Anterior cingulate cortex (tissue), 58 donors: ENCODE results near the gene CCDC85C.

Experiments
- DNase-seq, 58 donors: peaks; one replicate each; lab custom pipeline; 2025; lab: John Stamatoyannopoulos, UW

Gene CCDC85C

DNA sequence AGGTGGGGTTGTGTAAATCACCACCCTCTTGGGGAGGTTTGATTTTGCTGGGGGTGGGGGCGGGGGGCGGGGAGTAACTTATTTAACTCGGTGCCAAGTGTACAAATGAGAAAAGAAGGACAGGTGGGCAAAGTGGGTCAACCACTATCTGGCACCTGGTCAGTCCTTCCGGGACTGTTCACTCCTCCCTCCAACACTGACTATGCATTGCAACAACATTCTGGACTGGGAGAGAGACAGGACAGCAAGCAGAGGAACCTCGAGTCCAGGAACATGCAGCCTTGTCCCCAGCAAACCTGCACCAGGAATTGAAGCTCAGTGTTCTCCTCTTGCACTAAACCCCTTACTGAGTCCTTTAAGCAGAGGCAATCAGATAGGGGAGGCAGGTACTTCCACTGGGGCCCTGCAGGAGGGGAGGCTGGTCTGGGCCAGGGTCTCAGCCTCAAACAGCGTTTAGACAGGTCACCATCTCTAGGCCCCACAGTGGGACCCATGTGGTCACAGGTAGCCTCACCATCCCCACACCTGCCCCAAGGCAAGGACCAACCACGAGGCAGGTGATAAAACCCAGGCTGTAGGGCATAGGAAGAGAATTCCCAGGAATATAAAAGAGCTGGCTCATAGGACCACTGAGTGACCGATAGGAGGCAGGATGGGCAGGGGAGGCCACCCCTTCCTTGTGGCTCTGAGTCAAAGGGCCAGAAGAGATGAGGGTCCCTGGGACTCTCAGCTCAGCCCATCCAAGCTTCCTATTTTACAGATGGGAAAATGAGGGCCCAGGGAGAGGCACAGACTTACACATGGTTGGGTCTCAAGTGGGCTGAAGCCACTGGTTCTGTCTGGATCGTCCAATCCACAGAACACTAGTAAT lies 9.8 kb downstream of the CCDC85C start:
- DNase-seq: no peak

DNA sequence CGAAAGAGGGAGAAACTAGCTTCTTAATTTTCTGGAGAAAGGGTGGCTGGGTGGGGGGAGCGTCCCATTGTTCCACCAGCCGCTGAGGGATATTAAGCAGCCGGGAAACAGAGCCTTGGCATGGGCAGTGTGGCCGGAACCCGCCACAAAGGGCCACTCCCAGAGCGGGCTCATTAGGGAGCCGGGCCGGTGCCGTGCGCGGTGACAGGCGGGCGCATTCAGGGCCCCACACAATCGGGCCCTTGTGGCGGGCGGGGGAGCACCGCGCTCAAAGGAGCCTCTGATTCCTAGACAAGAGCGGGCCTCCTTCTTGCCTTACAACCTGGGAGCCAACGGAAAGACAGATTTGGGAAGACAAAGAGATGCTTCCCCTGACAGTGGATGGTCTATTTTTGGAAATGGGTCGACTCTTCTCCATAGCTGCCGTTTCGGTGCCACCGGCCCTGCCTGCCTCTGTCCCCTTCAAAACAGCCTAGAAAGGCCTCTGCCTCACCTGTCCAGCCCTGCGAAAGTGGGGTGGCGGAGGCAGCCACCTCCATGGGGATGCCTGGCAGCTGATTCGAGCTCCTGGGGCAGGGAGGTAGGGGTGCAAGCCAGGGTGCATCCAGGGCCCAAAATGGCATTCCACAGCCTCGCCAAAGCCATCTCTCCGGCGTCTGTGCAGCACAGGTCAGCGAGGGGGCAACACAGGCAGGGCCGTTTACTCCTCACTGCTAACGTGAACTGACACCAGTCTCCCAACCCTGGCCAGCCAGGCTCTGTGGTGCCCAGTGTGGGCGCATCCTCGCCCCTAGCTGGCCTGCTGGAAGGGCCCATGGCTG lies 10.9 kb downstream of the CCDC85C start:
- DNase-seq: peak in 39 of 58 donors; percentile 17 to 77 (median 49)

- no peak for DNase-seq
Measured at GRCh38 chr14:99592394-99592793, 11.6 kb downstream of the CCDC85C start.

DNA sequence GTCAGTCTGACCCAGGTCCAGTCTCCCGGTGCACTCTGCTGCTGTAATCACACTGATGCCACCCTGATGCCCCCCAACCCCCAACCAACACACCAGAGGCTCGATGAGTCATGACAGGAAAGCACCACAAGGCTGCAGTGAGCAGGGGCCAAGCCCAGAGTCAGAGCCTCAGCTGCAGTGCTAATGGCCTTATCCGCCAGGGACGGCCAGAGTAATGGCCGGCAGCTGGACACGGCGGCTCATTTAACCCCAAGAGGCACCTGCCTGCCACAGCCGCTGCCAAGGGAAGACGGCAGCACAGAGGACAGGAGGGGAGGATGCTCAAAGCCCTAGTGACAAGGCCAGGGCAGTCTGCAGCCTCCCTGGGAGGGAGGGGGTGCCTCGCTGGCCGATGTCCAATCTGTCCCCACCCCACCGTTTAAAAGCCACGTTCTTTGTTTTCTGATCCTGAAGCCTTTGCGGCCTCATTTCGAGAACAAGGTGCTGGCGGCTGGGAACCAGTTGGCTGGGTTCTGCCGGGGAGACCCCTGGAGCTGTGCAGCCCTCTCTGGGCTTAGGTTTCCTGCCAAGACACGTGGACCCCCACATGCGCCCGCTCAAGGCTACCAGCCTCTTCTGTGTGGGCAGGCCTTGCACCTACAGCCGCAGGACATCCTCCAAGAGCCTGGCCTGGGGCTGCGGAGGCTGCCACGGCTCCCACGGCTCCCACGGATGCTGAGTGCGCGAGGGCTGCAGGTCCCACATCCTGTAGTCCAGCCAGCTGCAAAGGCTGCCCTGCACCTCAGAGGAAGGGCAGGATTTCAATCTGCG lies 13.1 kb downstream of the CCDC85C start:
- peak in 13 of 58 donors; percentile 16 to 67 (median 35) for DNase-seq

GRCh38 chr14:99589651-99590530 lies 14.1 kb downstream of the CCDC85C start:
- no peak for DNase-seq

DNA sequence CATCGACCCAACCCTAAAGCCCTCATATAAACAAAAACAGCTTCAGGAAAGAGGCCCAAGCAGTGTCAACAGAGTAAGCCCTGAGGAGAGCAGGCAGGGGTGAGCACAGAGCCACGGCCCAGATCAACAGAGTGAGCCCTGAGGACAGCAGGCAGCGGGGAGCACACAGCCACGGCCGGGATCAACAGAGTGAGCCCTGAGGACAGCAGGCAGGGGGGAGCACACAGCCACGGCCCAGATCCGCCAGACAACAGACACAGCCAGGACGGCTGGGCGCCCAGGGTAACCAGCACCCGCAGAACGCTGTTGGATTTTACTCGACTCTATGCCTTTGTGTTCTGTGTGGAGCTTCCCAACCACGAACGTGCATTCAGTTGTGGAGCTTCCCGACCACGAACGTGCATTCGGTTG lies 15.0 kb downstream of the CCDC85C start:
- no peak for DNase-seq

DNA sequence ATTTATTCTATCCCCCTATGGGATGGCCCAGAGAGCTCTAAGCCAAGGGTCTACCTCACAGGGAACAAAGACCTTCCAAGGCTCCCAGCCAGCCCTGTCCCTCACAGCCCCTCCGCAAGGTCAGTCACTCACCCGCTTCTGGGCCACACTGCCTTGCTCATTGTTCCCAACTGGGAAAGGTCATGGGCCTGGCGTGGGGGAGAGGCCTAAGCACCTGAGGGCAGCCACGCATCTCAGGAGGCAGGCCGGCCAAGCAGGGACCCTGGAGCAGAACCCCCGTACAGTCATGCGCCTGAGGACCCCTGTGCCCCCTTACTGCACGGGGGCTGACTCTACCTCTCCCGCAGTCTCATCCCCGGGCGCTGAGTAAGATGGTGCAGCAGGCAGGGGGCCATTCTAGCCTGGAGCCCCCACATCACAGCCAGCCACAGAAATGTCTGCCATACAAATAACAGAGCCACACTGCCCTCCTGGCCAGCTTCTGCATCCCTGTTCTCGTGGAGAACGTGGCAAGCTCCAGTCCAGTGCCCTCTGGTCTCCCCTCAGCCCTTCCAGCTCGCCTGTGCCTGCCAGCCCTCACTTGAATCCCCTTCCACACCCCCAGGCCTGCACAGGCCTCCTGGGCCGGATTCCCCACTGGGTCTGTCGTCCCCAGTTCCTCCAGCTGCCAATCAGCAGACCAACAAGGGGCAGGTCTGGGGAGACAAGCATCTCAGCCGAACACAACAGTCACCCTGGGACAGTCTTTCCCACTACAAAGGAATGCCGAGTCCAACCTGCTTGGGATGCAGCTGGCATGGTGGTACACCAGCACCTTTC lies 16.3 kb downstream of the CCDC85C start:
- DNase-seq: no peak

- no peak for DNase-seq
Measured at GRCh38 chr14:99586761-99587459, 17.1 kb downstream of the CCDC85C start.

DNA sequence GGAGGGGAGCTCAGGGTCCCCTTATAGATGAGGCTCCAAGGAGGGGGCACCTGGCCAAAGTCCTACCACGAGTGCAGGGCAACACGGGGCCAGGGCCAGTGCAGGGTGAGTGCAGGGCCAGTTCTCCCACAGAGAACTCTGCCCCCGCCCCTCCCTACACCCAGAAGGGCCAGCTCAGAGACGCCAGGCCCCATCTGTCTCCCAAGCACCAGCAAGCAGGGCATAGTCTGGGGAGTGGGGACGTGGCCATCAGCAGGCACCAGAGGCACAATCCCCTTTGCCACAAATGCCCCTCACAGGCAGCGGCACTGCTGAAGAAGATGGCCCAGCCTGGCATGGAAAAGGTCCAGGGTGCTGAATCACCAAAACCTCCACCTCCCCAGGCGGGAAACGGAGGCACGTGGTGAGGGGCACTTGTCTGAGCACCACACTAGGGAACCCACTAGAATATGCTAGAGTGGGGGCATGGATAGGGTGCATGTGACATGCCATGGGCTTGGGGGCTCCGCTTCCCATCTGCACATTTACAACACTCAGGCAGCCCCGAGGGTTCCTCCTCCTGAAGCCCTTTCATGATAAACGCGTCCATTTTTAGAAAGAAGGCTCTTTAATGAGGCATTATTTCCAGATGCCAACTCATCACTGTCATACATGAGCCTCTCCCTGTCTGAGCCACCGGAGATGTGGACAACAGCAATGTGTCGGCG lies 17.8 kb downstream of the CCDC85C start:
- no peak for DNase-seq

DNA sequence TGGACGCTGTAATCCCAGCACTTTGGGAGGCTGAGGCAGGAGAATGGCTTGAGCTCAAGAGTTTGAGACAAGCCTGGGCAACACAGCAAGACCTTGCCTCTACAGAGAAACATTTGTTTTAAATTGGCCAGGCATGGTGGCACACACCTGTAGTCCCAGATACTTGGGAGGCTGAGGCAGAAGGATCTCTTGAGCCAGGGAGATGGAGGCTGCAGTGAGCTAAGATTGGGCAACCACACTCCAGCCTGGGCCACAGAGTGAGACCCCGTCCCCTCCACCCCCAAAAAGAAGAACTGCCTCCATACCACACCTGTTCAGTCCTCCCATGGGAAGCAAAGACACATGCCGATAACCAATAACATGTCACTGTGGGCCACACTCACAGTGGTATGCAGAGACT lies 19.2 kb downstream of the CCDC85C start:
- no peak for DNase-seq

DNA sequence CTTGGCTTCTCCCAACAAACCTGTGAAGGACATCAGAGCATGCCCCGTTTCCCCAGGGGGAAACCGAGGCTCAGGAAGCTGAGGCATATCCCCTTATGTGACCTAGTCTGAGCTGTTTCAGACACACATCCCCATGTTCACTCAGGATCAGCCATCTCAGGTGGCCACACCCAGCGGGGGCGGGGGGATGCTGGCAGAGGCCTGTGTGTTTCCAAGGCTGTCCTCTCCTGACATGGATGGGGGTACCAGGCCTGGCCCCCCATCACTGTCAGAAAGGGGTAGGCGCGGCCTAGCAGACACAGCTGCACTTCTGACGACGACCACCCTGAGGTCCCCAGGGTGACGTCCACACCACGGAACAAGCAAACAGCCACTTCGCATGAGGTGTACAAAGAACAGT lies 22.1 kb downstream of the CCDC85C start:
- DNase-seq: no peak

- peak in 34 of 58 donors; percentile 23 to 77 (median 46) for DNase-seq
Measured at GRCh38 chr14:99581374-99581773, 22.6 kb downstream of the CCDC85C start.

DNA sequence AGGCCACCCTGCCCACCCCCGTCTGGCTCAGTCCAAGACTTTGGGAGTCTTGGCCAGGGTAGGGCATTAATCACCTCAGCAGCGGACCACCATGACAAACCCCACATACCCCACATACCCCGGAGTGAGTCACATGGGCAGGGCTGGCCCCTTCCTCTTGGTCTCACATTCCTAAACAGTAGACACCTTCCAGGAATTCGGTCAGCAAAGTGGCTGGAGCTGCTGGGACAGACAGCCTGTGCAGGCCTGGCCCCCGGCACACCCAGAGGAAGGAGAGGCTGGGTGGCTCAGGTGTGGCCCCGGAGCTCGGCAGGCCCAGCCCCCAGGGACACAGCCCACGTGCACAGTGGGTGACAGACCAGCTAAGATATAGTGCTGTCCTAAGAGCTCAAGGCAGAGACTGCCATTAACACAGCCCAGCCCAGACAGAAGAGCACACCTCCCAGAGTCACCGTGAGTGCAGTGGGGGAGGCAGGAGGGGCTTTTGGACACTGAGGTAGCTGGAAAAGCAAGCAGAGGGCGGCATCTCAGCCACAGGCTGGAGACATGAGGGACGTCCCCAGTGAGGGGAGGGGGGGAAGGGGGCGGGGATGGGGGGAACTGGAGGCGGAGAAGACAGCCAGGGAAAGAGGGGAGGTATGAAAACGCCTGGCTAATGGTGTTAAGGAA lies 24.0 kb downstream of the CCDC85C start:
- DNase-seq: no peak

DNA sequence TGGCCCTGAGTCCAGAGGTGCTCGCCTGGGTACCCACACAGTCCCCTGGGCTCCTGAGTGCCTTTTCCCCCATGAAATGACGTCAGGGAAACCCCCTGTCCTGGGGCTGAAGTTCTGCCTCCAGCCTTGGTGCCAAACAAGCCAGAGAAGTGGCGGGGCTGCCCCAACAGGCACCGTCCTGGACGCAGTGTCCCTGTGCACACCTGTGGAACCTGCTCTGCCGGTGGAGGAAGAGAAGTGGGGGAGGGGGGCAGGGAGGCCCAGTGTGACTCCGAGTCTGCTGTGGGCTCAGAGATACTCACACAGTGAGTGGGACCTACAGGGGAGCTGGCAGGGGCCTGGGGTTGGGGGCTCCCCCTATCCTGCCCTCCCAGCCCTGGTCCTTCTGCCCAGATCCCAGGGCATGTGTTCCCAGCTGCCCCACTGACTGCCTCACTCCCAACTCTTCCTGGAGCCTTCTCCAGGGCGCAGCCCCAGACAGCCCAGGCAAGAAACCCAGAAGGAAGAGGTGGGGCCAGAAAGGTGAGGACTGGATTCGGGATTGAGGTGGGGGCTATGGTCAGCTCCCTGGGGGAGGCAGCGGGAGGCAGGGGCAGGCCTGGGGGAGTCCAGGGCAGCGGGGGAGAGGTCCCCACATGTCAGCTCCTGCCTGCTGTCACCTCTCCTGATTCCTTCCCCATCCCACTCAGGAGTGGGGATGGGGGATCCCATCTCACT lies 24.7 kb downstream of the CCDC85C start:
- no peak for DNase-seq

DNA sequence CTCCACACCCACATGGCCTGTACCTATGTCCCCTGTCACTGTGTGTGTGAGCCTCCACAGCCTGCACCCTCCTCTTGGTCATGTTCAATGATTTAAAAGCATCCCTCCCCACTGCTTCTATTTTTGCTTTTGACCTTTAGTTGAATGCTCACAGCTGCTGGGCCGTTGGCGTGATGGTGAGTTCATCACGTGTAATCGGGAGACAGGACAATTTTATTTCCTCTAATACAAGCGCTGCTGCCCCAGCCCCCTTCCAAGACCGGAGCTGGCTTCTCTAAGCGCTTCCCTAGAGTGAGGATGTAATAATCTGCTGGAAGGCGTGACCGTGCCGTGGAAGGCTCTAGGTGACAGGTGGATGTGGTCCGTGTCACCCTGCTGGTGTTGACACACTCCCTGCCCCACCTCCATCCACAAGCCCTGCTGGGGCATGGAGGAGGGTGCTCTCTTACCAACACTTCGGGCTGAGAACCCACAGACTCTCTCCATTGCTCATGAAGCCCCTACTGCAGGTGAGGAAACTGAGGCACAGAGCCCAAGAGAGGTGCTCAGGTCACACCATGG lies 25.4 kb downstream of the CCDC85C start:
- no peak for DNase-seq
